HUES6 (cell line): ENCODE data around the gene CDK5RAP1.
"Not testable (repeated sequence)": the region's sequence is repeated elsewhere in the genome, so short reads cannot be mapped to it uniquely, and the experiment has no call there.

Experiments used
- H3K27ac ChIP-seq: 2 replicates; pipeline ENCODE4 v1.7.0; 2013; ENCODE audit warnings: low read depth, mild to moderate bottlenecking, low read length, inconsistent platforms
- H3K27me3 ChIP-seq: 2 replicates; pipeline ENCODE4 v1.6.1; 2013; ENCODE audit warnings: low read length; ENCODE audit not compliant: control insufficient read depth, insufficient read depth
- H3K36me3 ChIP-seq: 2 replicates; pipeline ENCODE4 v1.6.1; 2013; ENCODE audit warnings: low read length; ENCODE audit not compliant: control insufficient read depth, insufficient read depth
- H3K4me1 ChIP-seq: 2 replicates; pipeline ENCODE4 v1.6.1; 2013; ENCODE audit warnings: low read length; ENCODE audit not compliant: control insufficient read depth, insufficient read depth
- H3K4me3 ChIP-seq: 2 replicates; pipeline ENCODE4 v1.5.1; 2013; ENCODE audit warnings: low read depth, low read length
- H3K9ac ChIP-seq: one replicate; pipeline ENCODE4 v1.6.1; 2013; ENCODE audit warnings: mild to moderate bottlenecking, low read length
- H3K9me3 ChIP-seq: 2 replicates; pipeline ENCODE4 v1.6.1; 2013; ENCODE audit warnings: low read depth, low read length; ENCODE audit not compliant: control insufficient read depth, insufficient read depth

The CDK5RAP1 gene

GRCh38 chr20:33400812-33401183 lies 521 bp downstream of the CDK5RAP1 start:
- H3K4me3 ChIP-seq: peak overlapping the region; percentile 95
- no peak overlapping the region for H3K27ac ChIP-seq
- H3K9ac ChIP-seq: peak overlapping the region; percentile 81
- H3K36me3 ChIP-seq: peaks cover 11% of the 10 kb centered on the region; the same call in 1 of the 2 replicates
- H3K9me3 ChIP-seq: no peaks in the 10 kb centered on the region
- H3K4me1 ChIP-seq: peaks cover 6% of the 10 kb centered on the region
- H3K27me3 ChIP-seq: no peaks in the 10 kb centered on the region

DNA sequence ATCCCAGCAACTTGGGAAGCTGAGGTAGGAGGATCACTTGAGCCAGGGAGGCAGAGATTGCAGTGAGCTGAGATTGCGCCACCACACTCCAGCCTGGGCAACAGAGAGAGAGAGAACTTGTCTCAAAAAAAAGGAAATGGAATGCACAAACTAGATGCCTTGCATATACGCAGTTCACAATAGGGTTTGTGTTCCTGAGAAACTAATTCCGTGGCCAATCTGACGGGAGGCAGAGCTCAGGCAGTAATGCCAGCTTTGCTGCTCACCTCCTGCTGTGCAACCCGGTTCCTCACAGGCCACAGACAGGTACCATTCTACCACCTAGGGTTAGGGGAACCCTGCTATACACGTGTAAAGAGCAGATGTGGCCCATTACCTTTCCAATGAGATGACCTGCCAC lies 1.4 kb downstream of the CDK5RAP1 start:
- Histone ChIP-seq H3K36me3 (peaks cover 18% of the 10 kb centered on the region), H3K9ac (peak overlapping the region; percentile 24), H3K27me3 (no peaks in the 10 kb centered on the region), H3K4me1 (peaks cover 6% of the 10 kb centered on the region), H3K27ac (no peak overlapping the region), H3K4me3 (peak overlapping the region; percentile 95), H3K9me3 (no peaks in the 10 kb centered on the region)

GRCh38 chr20:33394718-33395117 lies 6.6 kb downstream of the CDK5RAP1 start:
- Histone ChIP-seq H3K9me3 (no peaks in the 10 kb centered on the region), H3K27ac (no peak overlapping the region), H3K27me3 (no peaks in the 10 kb centered on the region), H3K4me3 (no peak overlapping the region), H3K9ac (no peak overlapping the region), H3K36me3 (peaks cover 63% of the 10 kb centered on the region), H3K4me1 (no peaks in the 10 kb centered on the region)

DNA sequence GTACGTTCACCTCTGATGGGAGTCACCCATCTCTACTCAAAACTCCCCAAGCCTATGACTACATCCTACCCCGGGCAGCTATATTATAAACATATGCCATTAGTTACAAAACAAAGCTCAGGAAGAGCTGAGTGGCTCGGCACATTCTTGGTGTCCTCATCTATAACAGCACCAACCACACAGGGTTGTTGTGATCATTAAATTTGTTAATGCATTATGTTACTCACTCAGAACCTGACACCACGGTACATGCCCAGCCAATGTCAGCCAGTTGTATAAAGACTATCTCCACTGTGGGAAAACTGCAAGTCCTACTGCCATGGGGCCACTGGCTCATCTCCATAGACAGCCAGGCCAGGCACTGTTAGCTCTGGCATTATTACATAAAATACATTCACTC lies 7.7 kb downstream of the CDK5RAP1 start:
- Histone ChIP-seq H3K9ac (no peak overlapping the region), H3K27ac (no peak overlapping the region), H3K27me3 (no peaks in the 10 kb centered on the region), H3K4me1 (no peaks in the 10 kb centered on the region), H3K9me3 (no peaks in the 10 kb centered on the region), H3K36me3 (peaks cover 66% of the 10 kb centered on the region), H3K4me3 (no peak overlapping the region)

GRCh38 chr20:33391722-33392415 lies 9.4 kb downstream of the CDK5RAP1 start:
- Histone ChIP-seq H3K27ac (no peak overlapping the region), H3K36me3 (peaks cover 78% of the 10 kb centered on the region), H3K9ac (no peak overlapping the region), H3K27me3 (no peaks in the 10 kb centered on the region), H3K4me3 (no peak overlapping the region), H3K4me1 (no peaks in the 10 kb centered on the region), H3K9me3 (no peaks in the 10 kb centered on the region)

DNA sequence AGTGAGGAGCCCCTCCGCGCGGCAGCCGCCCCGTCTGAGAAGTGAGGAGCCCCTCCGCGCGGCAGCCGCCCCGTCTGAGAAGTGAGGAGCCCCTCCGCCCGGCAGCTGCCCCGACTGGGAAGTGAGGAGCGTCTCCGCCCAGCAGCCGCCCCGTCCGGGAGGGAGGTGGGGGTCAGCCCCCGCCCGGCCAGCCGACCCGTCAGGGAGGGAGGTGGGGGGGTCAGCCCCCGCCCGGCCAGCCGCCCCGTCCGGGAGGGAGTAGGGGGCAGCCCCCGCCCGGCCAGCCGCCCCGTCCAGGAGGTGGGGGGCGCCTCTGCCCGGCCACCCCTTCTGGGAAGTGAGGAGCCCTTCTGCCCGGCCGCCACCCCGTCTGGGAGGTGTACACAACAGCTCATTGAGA lies 12.0 kb downstream of the CDK5RAP1 start:
- H3K4me3 ChIP-seq, H3K9ac ChIP-seq, H3K27ac ChIP-seq, H3K9me3 ChIP-seq, H3K27me3 ChIP-seq, H3K4me1 ChIP-seq: not testable (repeated sequence)
- peaks cover 78% of the 10 kb centered on the region for H3K36me3 ChIP-seq

- no peak overlapping the region for H3K27ac ChIP-seq
Measured at GRCh38 chr20:33388268-33388667, 13.1 kb downstream of the CDK5RAP1 start.

GRCh38 chr20:33387177-33387576 lies 14.1 kb downstream of the CDK5RAP1 start:
- Histone ChIP-seq H3K9ac (no peak overlapping the region), H3K27ac (no peak overlapping the region), H3K36me3 (peaks cover 66% of the 10 kb centered on the region), H3K27me3 (no peaks in the 10 kb centered on the region), H3K9me3 (no peaks in the 10 kb centered on the region), H3K4me1 (no peaks in the 10 kb centered on the region), H3K4me3 (no peak overlapping the region)

More at GRCh38 chr20:33388268-33388667, 13.1 kb downstream of the CDK5RAP1 start:
- peaks cover 74% of the 10 kb centered on the region for H3K36me3 ChIP-seq
- H3K9ac ChIP-seq: no peak overlapping the region
- H3K4me3 ChIP-seq: no peak overlapping the region
- no peaks in the 10 kb centered on the region for H3K9me3 ChIP-seq
- no peaks in the 10 kb centered on the region for H3K4me1 ChIP-seq
- no peaks in the 10 kb centered on the region for H3K27me3 ChIP-seq

DNA sequence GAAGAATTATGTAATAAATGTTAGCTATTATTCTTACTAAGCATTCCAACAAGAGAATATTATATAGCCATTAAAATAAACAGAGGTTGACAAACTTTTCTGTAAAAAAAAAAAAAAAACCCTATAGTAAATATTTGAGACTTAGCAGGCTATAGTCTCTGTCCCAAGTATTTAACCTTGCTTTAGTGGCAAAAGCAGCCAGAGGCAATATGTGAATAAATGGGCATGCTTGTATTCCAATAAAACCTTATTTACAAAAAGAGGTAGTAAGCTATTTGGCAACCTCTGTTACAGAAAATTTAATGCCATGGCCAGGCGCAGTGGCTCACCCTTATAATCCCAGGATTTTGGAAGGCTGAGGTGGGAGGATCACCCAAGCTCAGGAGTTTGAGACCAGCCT lies 14.6 kb downstream of the CDK5RAP1 start:
- no peak overlapping the region for H3K27ac ChIP-seq
- H3K27me3 ChIP-seq: no peaks in the 10 kb centered on the region
- H3K36me3 ChIP-seq: peaks cover 66% of the 10 kb centered on the region
- H3K9me3 ChIP-seq: no peaks in the 10 kb centered on the region
- no peak overlapping the region for H3K9ac ChIP-seq
- H3K4me1 ChIP-seq: no peaks in the 10 kb centered on the region
- H3K4me3 ChIP-seq: no peak overlapping the region

DNA sequence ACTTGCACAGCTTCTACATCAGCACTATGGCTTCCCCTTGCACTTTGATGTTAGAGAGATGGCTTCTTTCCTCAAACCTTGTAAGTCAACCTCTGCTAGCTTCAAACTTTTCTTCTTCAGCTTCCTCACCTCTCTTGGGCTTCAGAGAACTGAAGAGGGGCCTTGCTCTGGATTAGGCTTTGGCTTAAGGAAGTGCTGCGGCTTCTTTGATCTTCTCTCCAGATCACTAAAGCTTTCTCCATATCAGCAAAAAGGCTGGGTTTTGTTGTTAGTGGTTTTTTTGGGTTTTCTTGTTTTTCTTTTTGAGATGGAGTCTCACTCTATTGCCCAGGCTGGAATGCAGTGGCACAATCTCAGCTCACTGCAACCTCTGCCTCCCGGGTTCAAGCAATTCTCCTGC lies 24.0 kb downstream of the CDK5RAP1 start:
- Histone ChIP-seq H3K36me3 (peaks cover 77% of the 10 kb centered on the region), H3K9me3 (no peaks in the 10 kb centered on the region; the same call in 1 of the 2 replicates), H3K4me3 (no peak overlapping the region), H3K27ac (no peak overlapping the region), H3K9ac (no peak overlapping the region), H3K27me3 (no peaks in the 10 kb centered on the region), H3K4me1 (no peaks in the 10 kb centered on the region)

DNA sequence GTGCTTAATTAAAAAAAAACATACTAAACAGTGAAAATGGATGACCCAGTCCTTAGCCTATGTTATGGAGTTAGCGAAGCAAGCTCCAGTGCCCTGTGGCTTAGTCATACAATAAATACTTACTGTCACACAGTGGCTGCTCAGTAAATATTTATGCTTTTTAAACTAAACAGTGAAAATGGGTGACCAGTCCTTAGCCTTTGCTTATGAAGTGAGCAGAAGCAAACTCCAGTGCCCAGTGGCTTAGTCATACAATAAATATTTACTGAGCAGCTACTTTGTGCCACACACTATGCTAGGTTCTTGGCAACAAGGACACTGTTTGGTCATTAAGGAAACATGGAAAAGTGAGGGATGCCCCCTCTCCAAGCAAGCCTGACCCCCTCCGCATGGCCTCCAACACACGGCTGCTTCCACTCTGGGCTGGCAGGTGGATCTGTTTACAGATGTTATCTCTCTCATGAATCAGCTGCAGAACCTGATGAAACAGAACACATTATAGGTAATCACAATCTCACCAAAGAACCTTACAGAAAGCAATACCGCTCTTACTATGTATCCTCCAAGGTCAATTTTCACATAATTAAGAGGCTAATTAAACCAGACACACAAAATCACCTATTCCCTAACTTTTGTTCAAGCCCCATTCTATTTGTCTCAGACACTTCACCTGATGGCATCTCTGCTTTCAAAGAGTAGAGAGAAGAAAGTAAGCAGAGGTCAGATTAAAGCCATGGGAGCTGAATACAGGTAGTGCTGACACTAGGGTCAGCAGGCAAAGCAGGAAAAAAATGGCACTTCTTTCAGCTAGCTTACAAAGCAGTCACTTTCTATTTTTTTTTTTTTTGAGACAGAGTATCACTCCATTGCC lies 27.3 kb downstream of the CDK5RAP1 start:
- H3K9me3 ChIP-seq: no peaks in the 10 kb centered on the region; the same call in 1 of the 2 replicates
- H3K36me3 ChIP-seq: peaks cover 74% of the 10 kb centered on the region
- no peaks in the 10 kb centered on the region for H3K27me3 ChIP-seq
- H3K27ac ChIP-seq: no peak overlapping the region
- H3K9ac ChIP-seq: no peak overlapping the region
- H3K4me3 ChIP-seq: no peak overlapping the region
- no peaks in the 10 kb centered on the region for H3K4me1 ChIP-seq
